Neural progenitor cell (in vitro differentiated cells): Measurements from ENCODE around the gene SLC16A9. TPM values are rescaled to one million over a fixed set of nuclear protein-coding genes. Genes with fewer than 3 reads are reported as not detected.
"Not testable (repeated sequence)": the region's sequence is repeated elsewhere in the genome, so short reads cannot be mapped to it uniquely, and the experiment has no call there.

Source experiments
- DNase-seq: peaks from one replicate; pipeline ENCODE4 v3.0.0-alpha.2; 2016; ENCODE audit warnings: low spot score
- H2AFZ ChIP-seq: fragments of 200-600 bp; sonication (generic); replicated peaks from 2 replicates; pipeline ENCODE4 v1.6.1; 2016; ENCODE audit warnings: antibody characterized with exemption
- H3F3A ChIP-seq: fragments of 200-600 bp; sonication (generic); 2 replicates; pipeline ENCODE4 v1.6.1; 2016; ENCODE audit warnings: antibody characterized with exemption, low read depth
- H3K27ac ChIP-seq: fragments of 200-600 bp; sonication (generic); 2 replicates; pipeline ENCODE4 v1.5.1; 2016; ENCODE audit warnings: mild to moderate bottlenecking
- H3K27me3 ChIP-seq: fragments of 200-600 bp; sonication (generic); 2 replicates; pipeline ENCODE4 v1.6.1; 2016; ENCODE audit warnings: mild to moderate bottlenecking, moderate library complexity
- H3K36me3 ChIP-seq: fragments of 200-600 bp; sonication (generic); 2 replicates; pipeline ENCODE4 v1.5.1; 2016
- H3K4me1 ChIP-seq: fragments of 200-600 bp; sonication (generic); 2 replicates; pipeline ENCODE4 v1.6.1; 2016; ENCODE audit warnings: mixed run types
- H3K4me2 ChIP-seq: fragments of 200-600 bp; sonication (generic); 2 replicates; pipeline ENCODE4 v1.6.1; 2016
- H3K4me3 ChIP-seq: fragments of 200-600 bp; sonication (generic); 2 replicates; pipeline ENCODE4 v1.5.1; 2016
- H3K79me2 ChIP-seq: fragments of 200-600 bp; sonication (generic); 2 replicates; pipeline ENCODE4 v1.6.1; 2016; ENCODE audit warnings: low read depth
- H3K9ac ChIP-seq: fragments of 200-600 bp; sonication (generic); 2 replicates; pipeline ENCODE4 v1.6.1; 2016
- H3K9me3 ChIP-seq: fragments of 200-600 bp; sonication (generic); 2 replicates; pipeline ENCODE4 v1.5.1; 2016; ENCODE audit warnings: low read depth
- H4K20me1 ChIP-seq: fragments of 200-600 bp; sonication (generic); 2 replicates; pipeline ENCODE4 v1.6.1; 2016; ENCODE audit warnings: low read depth
- H3K27ac Mint-ChIP-seq: 3 replicates; pipeline ENCODE4 v1.8.0; 2021; ENCODE audit warnings: mixed read lengths
- H3K27me3 Mint-ChIP-seq: 2 replicates; pipeline ENCODE4 v1.8.0; 2022; ENCODE audit warnings: low read depth, mild to moderate bottlenecking, inconsistent platforms, moderate library complexity, mixed read lengths; ENCODE audit not compliant: insufficient read depth
- H3K36me3 Mint-ChIP-seq: 3 replicates; pipeline ENCODE4 v1.8.0; 2021; ENCODE audit warnings: mixed read lengths
- H3K4me1 Mint-ChIP-seq: 3 replicates; pipeline ENCODE4 v1.8.0; 2021; ENCODE audit warnings: mixed read lengths
- H3K4me3 Mint-ChIP-seq: 3 replicates; pipeline ENCODE4 v1.8.0; 2021; ENCODE audit warnings: mild to moderate bottlenecking, moderate library complexity, mixed read lengths
- H3K9me3 Mint-ChIP-seq: 3 replicates; pipeline ENCODE4 v1.8.0; 2020; ENCODE audit warnings: mixed read lengths
- CTCF ChIP-seq: fragments of 200-600 bp; sonication (generic); IDR thresholded peaks from 2 replicates; pipeline ENCODE4 v1.5.1; 2017; ENCODE audit warnings: antibody characterized with exemption, mild to moderate bottlenecking
- EZH2 ChIP-seq: fragments of 200-600 bp; sonication (generic); IDR thresholded peaks from 2 replicates; pipeline ENCODE4 v1.6.1; 2017; ENCODE audit warnings: antibody characterized with exemption, mild to moderate bottlenecking, moderate library complexity
- EZH2phosphoT487 ChIP-seq: fragments of 200-600 bp; sonication (generic); IDR thresholded peaks from 2 replicates; pipeline ENCODE4 v1.6.1; 2017; ENCODE audit warnings: antibody characterized with exemption
- total RNA-seq: library from RNA; depleted of rRNA; stranded (reverse); fragments of >200 nt; gene quantifications from 2 replicates; pipeline ENCODE4 v1.2.3, GENCODE V29; 2015; ENCODE audit warnings: low replicate concordance

The SLC16A9 gene
- total RNA-seq, 1 donor from 2014 or later: 48.5 TPM

GRCh38 chr10:59734014-59734462 lies 24.4 kb upstream of the SLC16A9 start:
- H2AFZ ChIP-seq: no peak overlapping the region
- no peaks in the 10 kb centered on the region for H3K36me3 Mint-ChIP-seq

GRCh38 chr10:59733321-59734013 lies 23.8 kb upstream of the SLC16A9 start:
- not testable (repeated sequence) for H3K4me1 ChIP-seq, H3K4me3 ChIP-seq, DNase-seq, H3K36me3 ChIP-seq, H3K9ac ChIP-seq, H3K9me3 Mint-ChIP-seq, H3K36me3 Mint-ChIP-seq, H3K27me3 ChIP-seq, H3F3A ChIP-seq, H3K27ac Mint-ChIP-seq, H3K27ac ChIP-seq, H3K9me3 ChIP-seq, H3K27me3 Mint-ChIP-seq, H2AFZ ChIP-seq, H3K4me3 Mint-ChIP-seq, H4K20me1 ChIP-seq, H3K79me2 ChIP-seq, H3K4me2 ChIP-seq, H3K4me1 Mint-ChIP-seq

More at GRCh38 chr10:59734014-59734462, 24.4 kb upstream of the SLC16A9 start:
- peaks cover 5% of the 10 kb centered on the region for H3K9me3 Mint-ChIP-seq
- peaks cover 2% of the 10 kb centered on the region for H3K27me3 Mint-ChIP-seq
- no peaks in the 10 kb centered on the region for H3F3A ChIP-seq
- TF ChIP-seq CTCF (no peak), EZH2 (no peak), EZH2phosphoT487 (no peak)
- no peaks in the 10 kb centered on the region for H3K27me3 ChIP-seq
- H3K4me3 ChIP-seq: no peak overlapping the region
- DNase-seq: no peak
- no peaks in the 10 kb centered on the region for H3K4me1 Mint-ChIP-seq
- no peaks in the 10 kb centered on the region for H4K20me1 ChIP-seq
- no peak overlapping the region for H3K9ac ChIP-seq
- no peaks in the 10 kb centered on the region for H3K4me1 ChIP-seq
- H3K27ac ChIP-seq: no peak overlapping the region
- H3K27ac Mint-ChIP-seq: no peak overlapping the region
- H3K4me2 ChIP-seq: no peak overlapping the region
- no peaks in the 10 kb centered on the region for H3K79me2 ChIP-seq
- H3K36me3 ChIP-seq: no peaks in the 10 kb centered on the region
- H3K4me3 Mint-ChIP-seq: no peak overlapping the region
- no peaks in the 10 kb centered on the region for H3K9me3 ChIP-seq

GRCh38 chr10:59732849-59733248 lies 23.2 kb upstream of the SLC16A9 start:
- not testable (repeated sequence) for H3K36me3 Mint-ChIP-seq, H4K20me1 ChIP-seq, H3K9me3 Mint-ChIP-seq, H3K36me3 ChIP-seq, H3K4me2 ChIP-seq, H3K9ac ChIP-seq, H3K4me3 ChIP-seq, H3F3A ChIP-seq, H3K4me1 ChIP-seq, DNase-seq, H3K79me2 ChIP-seq, H3K27ac ChIP-seq, H3K27me3 ChIP-seq, H2AFZ ChIP-seq, H3K9me3 ChIP-seq, H3K27ac Mint-ChIP-seq, H3K4me1 Mint-ChIP-seq, H3K27me3 Mint-ChIP-seq
- H3K4me3 Mint-ChIP-seq: peak overlapping the region; percentile 8

- H3F3A ChIP-seq, H3K9me3 Mint-ChIP-seq, H3K27me3 ChIP-seq, H3K27me3 Mint-ChIP-seq, H3K79me2 ChIP-seq, H3K27ac Mint-ChIP-seq, H3K27ac ChIP-seq, H3K36me3 ChIP-seq, H3K4me3 ChIP-seq, H3K4me2 ChIP-seq, H2AFZ ChIP-seq, DNase-seq, H3K9me3 ChIP-seq, H3K4me1 ChIP-seq, H3K4me1 Mint-ChIP-seq, H3K36me3 Mint-ChIP-seq, H3K4me3 Mint-ChIP-seq, H3K9ac ChIP-seq, H4K20me1 ChIP-seq: not testable (repeated sequence)
Measured at GRCh38 chr10:59729167-59729566, 19.5 kb upstream of the SLC16A9 start.
